OCI-LY7 (cell line): ENCODE results near the gene ZNF814. TPM values are rescaled to one million over a fixed set of nuclear protein-coding genes. Genes with fewer than 3 reads are reported as not detected.

Experiments used
- BruUV-seq: library from RNA; stranded (reverse); fragments of 400-500 nt; replicated peaks from 2 replicates; lab custom pipeline; 2021; lab: Mats Ljungman, UMichigan
- CTCF ChIA-PET: fragments of 300-600 bp; sonication (Branson Sonifier 250); formaldehyde crosslinking; loops from one replicate; lab custom pipeline; 2022; ENCODE audit warnings: antibody characterized with exemption; ENCODE audit not compliant: unreplicated experiment; lab: Charles Lee
- POLR2A ChIA-PET: fragments of 300-600 bp; sonication (Branson Sonifier 250); formaldehyde crosslinking; loops from one replicate; lab custom pipeline; 2022; ENCODE audit warnings: antibody characterized with exemption; lab: Charles Lee
- DNase-seq: peaks from one replicate; pipeline ENCODE4 v3.0.0-alpha.2; 2015; ENCODE audit warnings: low spot score
- H2AFZ ChIP-seq: fragments of 200-600 bp; sonication (generic), shearing (Covaris generic); 2 replicates; pipeline ENCODE4 v1.6.1; 2014; ENCODE audit warnings: mild to moderate bottlenecking, antibody characterized with exemption, low read length, moderate library complexity
- H3K27ac ChIP-seq: fragments of 200-600 bp; sonication (generic); 2 replicates; pipeline ENCODE4 v1.5.1; 2014; ENCODE audit warnings: mixed run types, low read depth, mild to moderate bottlenecking, moderate library complexity, low read length, inconsistent platforms; ENCODE audit not compliant: poor library complexity, severe bottlenecking
- H3K36me3 ChIP-seq: fragments of 200-600 bp; sonication (generic); 2 replicates; pipeline ENCODE4 v1.6.1; 2014; ENCODE audit warnings: mild to moderate bottlenecking, antibody characterized with exemption, low read length, moderate library complexity, mixed read lengths; ENCODE audit not compliant: insufficient read depth
- H3K4me1 ChIP-seq: fragments of 200-600 bp; sonication (generic); 2 replicates; pipeline ENCODE4 v1.5.1; 2014; ENCODE audit warnings: mild to moderate bottlenecking, low read length; ENCODE audit not compliant: insufficient read depth, poor library complexity, severe bottlenecking
- H3K4me2 ChIP-seq: fragments of 200-600 bp; sonication (generic); 2 replicates; pipeline ENCODE4 v1.6.1; 2014; ENCODE audit warnings: mild to moderate bottlenecking, low read length
- H3K4me3 ChIP-seq: fragments of 200-600 bp; sonication (generic); 2 replicates; pipeline ENCODE4 v1.5.1; 2014; ENCODE audit warnings: mild to moderate bottlenecking, low read depth, low read length; ENCODE audit not compliant: poor library complexity, severe bottlenecking
- H3K79me2 ChIP-seq: fragments of 200-600 bp; sonication (generic); 2 replicates; pipeline ENCODE4 v1.6.1; 2016; ENCODE audit warnings: low read depth, mild to moderate bottlenecking, low read length, moderate library complexity, mixed read lengths; ENCODE audit not compliant: insufficient read depth
- H3K9me2 ChIP-seq: fragments of 200-600 bp; sonication (generic); 2 replicates; pipeline ENCODE4 v1.6.1; 2016; ENCODE audit warnings: mild to moderate bottlenecking, low read length, mixed read lengths; ENCODE audit not compliant: insufficient read depth
- H3K9me3 ChIP-seq: fragments of 200-600 bp; sonication (generic); 2 replicates; pipeline ENCODE4 v1.6.1; 2014; ENCODE audit warnings: mild to moderate bottlenecking, mixed run types, low read length, mixed read lengths
- H4K20me1 ChIP-seq: fragments of 200-600 bp; sonication (generic); 2 replicates; pipeline ENCODE4 v1.6.1; 2014; ENCODE audit warnings: mild to moderate bottlenecking, antibody characterized with exemption, low read length, moderate library complexity, mixed read lengths; ENCODE audit not compliant: insufficient read depth
- EZH2phosphoT487 ChIP-seq: fragments of 200-600 bp; sonication (generic); IDR thresholded peaks from 2 replicates; pipeline ENCODE4 v1.6.1; 2018; ENCODE audit warnings: low read depth, borderline replicate concordance, mild to moderate bottlenecking, mixed run types, antibody characterized with exemption, low read length, moderate library complexity, mixed read lengths
- intact Hi-C: fragments of 100-400 bp; cut with micrococcal nuclease; formaldehyde crosslinking; loops from one replicate; pipeline ENCODE4 v1.10.0; 2022; ENCODE audit not compliant: unreplicated experiment
- total RNA-seq, 2 experiments: library from RNA; depleted of rRNA in 1 of 2; stranded (reverse); fragments of >200 nt in 1 of 2; shearing (Covaris generic) in 1 of 2; gene quantifications; 2 replicates each; pipeline ENCODE4 v1.2.3, GENCODE V29; 2014 to 2022
- TF ChIP-seq, protein P1 (sequence below): fragments of 200-600 bp; sonication (generic); conservative IDR thresholded peaks from 2 replicates; pipeline ENCODE4 v1.5.1; 2014; ENCODE audit warnings: mild to moderate bottlenecking, antibody characterized with exemption, low read length, moderate library complexity, mixed read lengths

Gene ZNF814
- total RNA-seq, 2 experiments from 2014 or later, result 30.4 to 50.1 TPM

DNA sequence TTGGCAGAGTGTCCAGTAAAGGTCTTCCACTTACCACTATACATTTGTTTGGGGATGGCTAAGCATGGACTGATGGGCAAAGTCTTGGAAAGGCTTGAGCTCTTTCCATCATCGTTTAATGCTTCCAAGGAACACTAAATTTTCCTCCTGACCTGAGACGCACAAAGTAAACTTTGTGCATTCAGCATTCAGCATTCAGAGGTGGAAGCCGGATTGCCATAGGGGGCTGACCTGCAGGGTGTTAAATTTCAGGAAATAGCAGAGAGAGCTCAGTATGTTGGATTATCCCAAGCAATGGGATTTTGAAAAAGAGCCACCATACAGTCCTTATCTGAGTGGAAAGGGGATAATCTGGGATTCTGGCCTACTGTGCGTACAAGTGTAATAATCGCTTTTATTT lies 88.1 kb downstream of the ZNF814 start:
- ChIA-PET CTCF (interaction anchor here (0.5 kb wide), 1 partner anchor 13 kb away, joined by 3 read pairs; no protein-coding TSS in a partner anchor), POLR2A (interaction anchor here (0.8 kb wide), 1 partner anchor 42 kb away, joined by 3 read pairs; no protein-coding TSS in a partner anchor)
- DNase-seq, result no peak
- Histone ChIP-seq H3K9me3 (no peaks in the 10 kb centered on the region), H2AFZ (no peak overlapping the region), H3K4me1 (peaks cover 8% of the 10 kb centered on the region), H3K36me3 (peaks cover 14% of the 10 kb centered on the region; the same call in 1 of the 2 replicates), H3K79me2 (no peaks in the 10 kb centered on the region), H3K9me2 (no peaks in the 10 kb centered on the region), H3K4me3 (no peak overlapping the region), H4K20me1 (no peaks in the 10 kb centered on the region), H3K27ac (no peak overlapping the region), H3K4me2 (no peak overlapping the region)
- no TSS peak for BruUV-seq
- TF ChIP-seq, protein P1, sequence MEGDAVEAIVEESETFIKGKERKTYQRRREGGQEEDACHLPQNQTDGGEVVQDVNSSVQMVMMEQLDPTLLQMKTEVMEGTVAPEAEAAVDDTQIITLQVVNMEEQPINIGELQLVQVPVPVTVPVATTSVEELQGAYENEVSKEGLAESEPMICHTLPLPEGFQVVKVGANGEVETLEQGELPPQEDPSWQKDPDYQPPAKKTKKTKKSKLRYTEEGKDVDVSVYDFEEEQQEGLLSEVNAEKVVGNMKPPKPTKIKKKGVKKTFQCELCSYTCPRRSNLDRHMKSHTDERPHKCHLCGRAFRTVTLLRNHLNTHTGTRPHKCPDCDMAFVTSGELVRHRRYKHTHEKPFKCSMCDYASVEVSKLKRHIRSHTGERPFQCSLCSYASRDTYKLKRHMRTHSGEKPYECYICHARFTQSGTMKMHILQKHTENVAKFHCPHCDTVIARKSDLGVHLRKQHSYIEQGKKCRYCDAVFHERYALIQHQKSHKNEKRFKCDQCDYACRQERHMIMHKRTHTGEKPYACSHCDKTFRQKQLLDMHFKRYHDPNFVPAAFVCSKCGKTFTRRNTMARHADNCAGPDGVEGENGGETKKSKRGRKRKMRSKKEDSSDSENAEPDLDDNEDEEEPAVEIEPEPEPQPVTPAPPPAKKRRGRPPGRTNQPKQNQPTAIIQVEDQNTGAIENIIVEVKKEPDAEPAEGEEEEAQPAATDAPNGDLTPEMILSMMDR, result no peak
- TF ChIP-seq EZH2phosphoT487, result no peak
- intact Hi-C loops, result no loop called here

Other genes starting within 250 kb of the ZNF814 start
- gene ZSCAN4, start 220.1 kb downstream of the ZNF814 start, total RNA-seq (2014; rRNA removed; shearing (Covaris generic)), result not detected in 2 replicates
- gene ZSCAN4, start 220.1 kb downstream of the ZNF814 start, total RNA-seq (2022), result not detected in 2 replicates
- gene ZNF551, start 207.1 kb downstream of the ZNF814 start, total RNA-seq (2014; rRNA removed; shearing (Covaris generic)), result 14.2 and 21.3 TPM in 2 replicates
- 10.5 and 12.0 TPM in 2 replicates for gene ZNF551, start 207.1 kb downstream of the ZNF814 start, total RNA-seq (2022)
- not detected in 2 replicates for gene ZNF154, start 179.8 kb downstream of the ZNF814 start, total RNA-seq (2014; rRNA removed; shearing (Covaris generic))
- gene ZNF154, start 179.8 kb downstream of the ZNF814 start, total RNA-seq (2022), result not detected in 2 replicates
- gene ZNF671, start 161.4 kb downstream of the ZNF814 start, total RNA-seq (2014; rRNA removed; shearing (Covaris generic)), result 9.2 and 10.8 TPM in 2 replicates
- 9.8 and 11.4 TPM in 2 replicates for gene ZNF671, start 161.4 kb downstream of the ZNF814 start, total RNA-seq (2022)
- 17.3 and 36.0 TPM in 2 replicates for gene ZNF776, start 142.2 kb downstream of the ZNF814 start, total RNA-seq (2014; rRNA removed; shearing (Covaris generic))
- gene ZNF776, start 142.2 kb downstream of the ZNF814 start, total RNA-seq (2022), result 19.6 and 20.6 TPM in 2 replicates
- gene ZNF586, start 119.4 kb downstream of the ZNF814 start, total RNA-seq (2014; rRNA removed; shearing (Covaris generic)), result 19.7 and 21.6 TPM in 2 replicates
- gene ZNF586, start 119.4 kb downstream of the ZNF814 start, total RNA-seq (2022), result 23.8 and 25.2 TPM in 2 replicates
- 8.6 and 10.2 TPM in 2 replicates for gene ZNF552, start 74.1 kb downstream of the ZNF814 start, total RNA-seq (2014; rRNA removed; shearing (Covaris generic))
- 11.4 and 12.5 TPM in 2 replicates for gene ZNF552, start 74.1 kb downstream of the ZNF814 start, total RNA-seq (2022)
- 19.8 and 20.2 TPM in 2 replicates for gene ZNF587B, start 58.7 kb downstream of the ZNF814 start, total RNA-seq (2014; rRNA removed; shearing (Covaris generic))
- gene ZNF587B, start 58.7 kb downstream of the ZNF814 start, total RNA-seq (2022), result 24.6 and 25.8 TPM in 2 replicates
- gene ZNF587, start 39.2 kb downstream of the ZNF814 start, total RNA-seq (2014; rRNA removed; shearing (Covaris generic)), result 22.7 and 25.0 TPM in 2 replicates
- 45.9 and 52.5 TPM in 2 replicates for gene ZNF587, start 39.2 kb downstream of the ZNF814 start, total RNA-seq (2022)
- 21.4 and 28.6 TPM in 2 replicates for gene ZNF417, start 27.6 kb upstream of the ZNF814 start, total RNA-seq (2014; rRNA removed; shearing (Covaris generic))
- gene ZNF417, start 27.6 kb upstream of the ZNF814 start, total RNA-seq (2022), result 20.6 and 24.0 TPM in 2 replicates
- gene ZNF418, start 46.4 kb upstream of the ZNF814 start, total RNA-seq (2014; rRNA removed; shearing (Covaris generic)), result 0.57 and 2.1 TPM in 2 replicates
- gene ZNF418, start 46.4 kb upstream of the ZNF814 start, total RNA-seq (2022), result 1.5 and 1.7 TPM in 2 replicates
- gene ZNF256, start 58.7 kb upstream of the ZNF814 start, total RNA-seq (2014; rRNA removed; shearing (Covaris generic)), result 4.6 and 5.7 TPM in 2 replicates
- 9.0 and 13.6 TPM in 2 replicates for gene ZNF256, start 58.7 kb upstream of the ZNF814 start, total RNA-seq (2022)
- not detected in 2 replicates for gene C19orf18, start 85.5 kb upstream of the ZNF814 start, total RNA-seq (2014; rRNA removed; shearing (Covaris generic))
- not detected in 2 replicates for gene C19orf18, start 85.5 kb upstream of the ZNF814 start, total RNA-seq (2022)
- gene ZNF606, start 113.8 kb upstream of the ZNF814 start, total RNA-seq (2014; rRNA removed; shearing (Covaris generic)), result 1.3 and 2.1 TPM in 2 replicates
- 3.2 and 4.3 TPM in 2 replicates for gene ZNF606, start 113.8 kb upstream of the ZNF814 start, total RNA-seq (2022)
- not detected in 2 replicates for gene ZSCAN1, start 145.0 kb upstream of the ZNF814 start, total RNA-seq (2014; rRNA removed; shearing (Covaris generic))
- gene ZSCAN1, start 145.0 kb upstream of the ZNF814 start, total RNA-seq (2022), result not detected in 2 replicates
- not detected in 2 replicates for gene ZNF135, start 170.2 kb upstream of the ZNF814 start, total RNA-seq (2014; rRNA removed; shearing (Covaris generic))
- not detected in 2 replicates for gene ZNF135, start 170.2 kb upstream of the ZNF814 start, total RNA-seq (2022)
- not detected in 2 replicates for gene ZSCAN18, start 209.2 kb upstream of the ZNF814 start, total RNA-seq (2014; rRNA removed; shearing (Covaris generic))
- not detected in 2 replicates for gene ZSCAN18, start 209.2 kb upstream of the ZNF814 start, total RNA-seq (2022)